ENCODE results near the gene CDK16. TPM values are rescaled to one million over a fixed set of nuclear protein-coding genes. Genes with fewer than 3 reads are reported as not detected.

Gene CDK16
- polyA plus RNA-seq, 1 donor from 2014 or later = 99.0 TPM

GRCh38 chrX:47171996-47172395, 46.5 kb upstream of the CDK16 start:
- H3K9me2 ChIP-seq (ENCODE audit: insufficient read depth, low read length) = no peaks in the 10 kb centered on the region
- no peaks in the 10 kb centered on the region for H3K79me2 ChIP-seq (replicated peaks; ENCODE audit: insufficient read depth, low read length)
- H3K9me3 ChIP-seq (ENCODE audit: low read length) = no peaks in the 10 kb centered on the region
- H4K20me1 ChIP-seq (ENCODE audit: insufficient read depth) = no peaks in the 10 kb centered on the region
- no peaks in the 10 kb centered on the region for H3F3A ChIP-seq (ENCODE audit: insufficient read depth, low read length, poor library complexity, severe bottlenecking)
- no peaks in the 10 kb centered on the region for H3K27me3 ChIP-seq (ENCODE audit: insufficient read depth, low read depth, low read length)
- no peak overlapping the region for H3K4me3 ChIP-seq (ENCODE audit: low read length)
- no peak overlapping the region for H3K9ac ChIP-seq (ENCODE audit: low read length)
- no peaks in the 10 kb centered on the region for H3K36me3 ChIP-seq (ENCODE audit: insufficient read depth, low read length)
- H3K4me2 ChIP-seq (ENCODE audit: low read length) = no peak overlapping the region
- H2AFZ ChIP-seq (ENCODE audit: low read depth, low read length) = no peak overlapping the region
- H3K27ac ChIP-seq (ENCODE audit: low read length) = no peak overlapping the region
- TF ChIP-seq RAD21 (conservative IDR thresholded peaks at IDR 0.05) = no peak
- TF ChIP-seq CTCF (IDR thresholded peaks at IDR 0.05; ENCODE audit: poor library complexity, severe bottlenecking) = no peak
- no peak for TF ChIP-seq EZH2 (IDR thresholded peaks at IDR 0.05; ENCODE audit: borderline replicate concordance, insufficient read depth, low read length, poor library complexity, severe bottlenecking)
- TF ChIP-seq REST (IDR thresholded peaks at IDR 0.05; ENCODE audit: borderline replicate concordance) = no peak
- no peak for TF ChIP-seq MXI1 (conservative IDR thresholded peaks at IDR 0.05; ENCODE audit: poor library complexity, severe bottlenecking)
- TF ChIP-seq TAF1 (IDR thresholded peaks at IDR 0.05; ENCODE audit: low read depth) = no peak
- TF ChIP-seq POLR2AphosphoS5 (IDR thresholded peaks at IDR 0.05) = no peak
- TF ChIP-seq SMC3 (conservative IDR thresholded peaks at IDR 0.05; ENCODE audit: poor library complexity) = no peak
- TF ChIP-seq EP300 (conservative IDR thresholded peaks at IDR 0.05; ENCODE audit: poor library complexity, severe bottlenecking) = no peak

- Histone ChIP-seq H3K79me2 (replicated peaks; ENCODE audit: insufficient read depth, low read length) (no peaks in the 10 kb centered on the region), H3K4me2 (ENCODE audit: low read length) (no peak overlapping the region), H3K27ac (ENCODE audit: low read length) (no peak overlapping the region), H3K9me2 (ENCODE audit: insufficient read depth, low read length) (no peaks in the 10 kb centered on the region), H4K20me1 (ENCODE audit: insufficient read depth) (no peaks in the 10 kb centered on the region), H2AFZ (ENCODE audit: low read depth, low read length) (no peak overlapping the region), H3F3A (ENCODE audit: insufficient read depth, low read length, poor library complexity, severe bottlenecking) (no peaks in the 10 kb centered on the region), H3K9me3 (ENCODE audit: low read length) (no peaks in the 10 kb centered on the region), H3K27me3 (ENCODE audit: insufficient read depth, low read depth, low read length) (no peaks in the 10 kb centered on the region), H3K36me3 (ENCODE audit: insufficient read depth, low read length) (no peaks in the 10 kb centered on the region), H3K9ac (ENCODE audit: low read length) (no peak overlapping the region), H3K4me3 (ENCODE audit: low read length) (no peak overlapping the region)
- TF ChIP-seq SMC3 (conservative IDR thresholded peaks at IDR 0.05; ENCODE audit: poor library complexity) (no peak), REST (IDR thresholded peaks at IDR 0.05; ENCODE audit: borderline replicate concordance) (no peak), EP300 (conservative IDR thresholded peaks at IDR 0.05; ENCODE audit: poor library complexity, severe bottlenecking) (no peak), EZH2 (IDR thresholded peaks at IDR 0.05; ENCODE audit: borderline replicate concordance, insufficient read depth, low read length, poor library complexity, severe bottlenecking) (no peak), MXI1 (conservative IDR thresholded peaks at IDR 0.05; ENCODE audit: poor library complexity, severe bottlenecking) (no peak), RAD21 (conservative IDR thresholded peaks at IDR 0.05) (no peak), TAF1 (IDR thresholded peaks at IDR 0.05; ENCODE audit: low read depth) (no peak), CTCF (IDR thresholded peaks at IDR 0.05; ENCODE audit: poor library complexity, severe bottlenecking) (no peak), POLR2AphosphoS5 (IDR thresholded peaks at IDR 0.05) (no peak)
Observed at GRCh38 chrX:47172549-47172948, 45.9 kb upstream of the CDK16 start.

All from neural cell (in vitro differentiated cells).